GM10248 (cell line): ENCODE measurements around the gene KXD1.

Source experiments
- CTCF ChIA-PET: fragments of 300-600 bp; sonication (Branson Sonifier 250); formaldehyde crosslinking; extraction: SDS; loops from one replicate; lab custom pipeline; 2021; ENCODE audit warnings: antibody characterized with exemption; lab: Yijun Ruan, JAX
- POLR2A ChIA-PET: fragments of 350-650 bp; sonication (Branson Sonifier 250); formaldehyde crosslinking; extraction: SDS; loops from one replicate; lab custom pipeline; 2020; ENCODE audit warnings: antibody characterized with exemption; lab: Yijun Ruan, JAX
- DNase-seq: peaks from one replicate; pipeline ENCODE4 v3.0.0; 2012; ENCODE audit errors: extremely low spot score
- CTCF ChIP-seq: IDR thresholded peaks from 2 replicates; pipeline ENCODE4 v1.5.1; 2012; ENCODE audit warnings: mild to moderate bottlenecking, low read depth; ENCODE audit errors: extremely low read depth, missing control alignments, control extremely low read depth

KXD1 gene

GRCh38 chr19:18601875-18602274 is 44.2 kb downstream of the KXD1 start:
- ChIA-PET CTCF (interaction anchor here (2.5 kb wide), 1 partner anchor 8 kb away, joined by 5 read pairs; no protein-coding TSS in a partner anchor), POLR2A (no interaction called here)
- no peak for TF ChIP-seq CTCF
- no peak for DNase-seq

DNA sequence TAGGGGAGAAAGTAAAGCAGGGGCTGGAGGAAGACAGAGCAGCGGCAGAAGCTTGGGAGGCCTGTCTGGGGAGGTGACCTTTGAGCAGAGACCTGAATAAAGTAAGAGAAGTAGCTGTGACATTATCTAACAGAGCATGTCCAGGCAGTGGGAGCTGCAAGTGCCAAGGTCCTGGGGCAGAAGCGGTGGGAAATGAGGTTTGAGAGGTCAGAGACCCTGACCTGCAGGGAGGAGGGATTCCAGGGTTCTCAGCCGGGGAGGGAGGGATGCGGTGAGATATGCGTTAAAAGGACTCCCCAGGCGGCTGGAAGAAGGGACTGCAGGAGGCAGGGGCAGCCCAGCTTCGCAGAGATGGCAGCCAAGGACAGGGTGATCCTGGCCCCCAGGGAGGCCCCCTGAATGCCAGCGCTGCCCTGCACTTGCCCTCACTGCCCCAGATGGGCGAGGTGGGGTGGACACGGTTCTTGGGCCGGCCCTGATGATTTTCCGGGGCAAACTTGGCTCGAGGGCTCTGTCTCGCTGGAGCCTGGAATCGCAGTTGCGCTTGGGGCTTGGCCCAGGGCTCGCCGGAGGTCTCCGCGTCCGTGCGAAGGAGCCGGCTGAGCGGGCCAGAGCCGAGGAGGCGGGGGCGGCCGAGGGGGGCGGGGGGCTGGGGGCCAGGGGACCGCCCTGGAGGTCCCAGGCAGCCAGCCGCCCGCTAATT is 45.7 kb downstream of the KXD1 start:
- DNase-seq: no peak
- CTCF ChIA-PET: interaction anchor here (0.8 to 2.5 kb wide), 2 partner anchors 9 to 14 kb away, joined by 4 to 5 read pairs; no protein-coding TSS in a partner anchor

DNA sequence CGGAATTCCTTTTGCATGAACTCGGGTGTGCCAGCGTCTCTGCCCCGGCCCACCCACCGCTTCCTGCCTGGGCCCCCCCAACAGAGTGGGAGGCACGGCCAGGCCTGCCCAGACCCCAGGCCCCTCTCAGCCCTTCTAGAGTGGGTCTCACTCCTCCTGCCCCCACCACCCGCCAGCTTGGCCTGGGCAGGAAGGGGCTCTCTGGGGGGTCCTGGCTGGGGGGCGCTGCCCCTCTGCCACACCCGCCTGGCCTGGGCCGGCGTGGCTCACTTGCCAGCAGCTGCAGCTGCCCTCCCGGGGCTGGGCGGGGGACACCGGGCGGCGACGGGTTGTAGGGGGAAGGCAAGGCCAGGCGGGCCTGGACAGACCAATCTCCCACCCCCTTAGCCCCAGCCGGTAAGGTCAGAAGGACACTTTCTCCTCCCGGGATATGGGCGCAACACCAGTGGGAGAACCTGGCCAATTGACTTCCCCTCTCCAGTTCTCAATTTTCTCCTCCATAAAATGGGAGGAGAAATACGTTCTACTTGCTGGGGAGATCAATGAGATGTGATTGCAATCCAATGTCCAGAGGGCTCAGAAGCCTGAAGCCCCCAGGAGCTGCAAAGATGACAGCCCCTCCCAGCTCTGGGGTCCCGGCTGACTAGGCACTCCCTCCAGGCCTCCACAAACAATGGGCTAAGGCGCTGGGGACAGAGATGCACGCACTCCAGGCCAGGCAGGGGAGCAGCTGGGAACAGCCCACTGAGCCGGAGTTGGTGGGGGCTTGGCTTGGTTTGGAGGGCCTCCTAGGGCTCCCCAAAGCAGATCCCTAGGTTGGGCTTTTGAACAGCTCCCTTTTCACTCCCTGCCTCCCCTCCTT is 46.5 kb downstream of the KXD1 start:
- ChIA-PET POLR2A (no interaction called here), CTCF (interaction anchor here (0.7 to 2.5 kb wide), 2 partner anchors 10 to 16 kb away, joined by 5 read pairs; partner anchors contain the start of gene REX1BD)
- DNase-seq: no peak
- TF ChIP-seq CTCF: no peak

More for the DNA sequence above, 45.7 kb downstream of the KXD1 start:
- no peak for TF ChIP-seq CTCF
- POLR2A ChIA-PET: no interaction called here

DNA sequence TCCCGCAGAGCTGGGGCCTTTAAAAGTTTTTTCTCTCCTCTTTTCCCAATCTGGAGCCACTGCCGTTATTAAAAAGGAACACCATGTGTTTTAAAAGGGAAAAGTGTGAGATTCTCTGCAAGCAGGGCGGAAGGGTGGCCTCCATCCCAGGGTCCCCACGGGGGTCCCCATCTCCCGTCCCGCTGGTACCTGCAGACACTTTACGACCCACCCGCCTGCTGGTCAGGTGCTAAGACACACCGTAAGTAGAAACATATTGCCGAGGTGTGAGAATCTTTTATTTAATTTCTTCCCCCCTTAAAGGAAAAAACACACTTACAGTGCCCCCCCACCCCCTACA is 47.1 kb downstream of the KXD1 start:
- CTCF ChIA-PET: interaction anchor here (0.7 kb wide), 1 partner anchor 16 kb away, joined by 5 read pairs; the partner anchor contains the start of gene REX1BD
- POLR2A ChIA-PET: no interaction called here
- no peak for TF ChIP-seq CTCF
- DNase-seq: peak; percentile 14

DNA sequence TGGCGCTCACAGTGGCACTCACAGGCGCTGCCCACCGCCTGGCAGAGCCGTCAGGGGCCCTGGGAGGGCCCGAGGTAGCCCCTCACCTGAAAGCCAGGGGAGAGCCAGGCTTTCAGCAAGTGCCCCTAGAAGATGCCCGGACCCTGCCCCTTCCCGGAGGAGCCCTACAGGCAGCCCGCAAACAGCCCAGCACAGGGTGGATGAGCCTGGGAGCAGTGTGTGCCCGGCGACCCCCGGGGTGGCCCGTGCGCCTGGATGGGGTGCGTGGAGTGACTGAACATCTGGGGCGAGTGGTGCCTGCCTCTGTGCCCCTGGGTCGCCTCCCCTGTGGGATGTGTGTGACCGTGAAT is 47.5 kb downstream of the KXD1 start:
- DNase-seq: peak; percentile 15
- CTCF ChIA-PET: no interaction called here
- POLR2A ChIA-PET: no interaction called here
- TF ChIP-seq CTCF: no peak

- CTCF ChIA-PET: no interaction called here
- no peak for TF ChIP-seq CTCF
- DNase-seq: no peak
- POLR2A ChIA-PET: no interaction called here
Measured at GRCh38 chr19:18605546-18606280, 48.0 kb downstream of the KXD1 start.
